GM21447 (cell line): Measurements from ENCODE around the gene OR1D2.
"Not testable (repeated sequence)": the region's sequence is repeated elsewhere in the genome, so short reads cannot be mapped to it uniquely, and the experiment has no call there.

Experiments
- ATAC-seq: cut with Tn5 transposase; IDR thresholded peaks from one replicate; pipeline ENCODE4 v1.9.1; 2021; ENCODE audit not compliant: unreplicated experiment

Gene OR1D2, protein sequence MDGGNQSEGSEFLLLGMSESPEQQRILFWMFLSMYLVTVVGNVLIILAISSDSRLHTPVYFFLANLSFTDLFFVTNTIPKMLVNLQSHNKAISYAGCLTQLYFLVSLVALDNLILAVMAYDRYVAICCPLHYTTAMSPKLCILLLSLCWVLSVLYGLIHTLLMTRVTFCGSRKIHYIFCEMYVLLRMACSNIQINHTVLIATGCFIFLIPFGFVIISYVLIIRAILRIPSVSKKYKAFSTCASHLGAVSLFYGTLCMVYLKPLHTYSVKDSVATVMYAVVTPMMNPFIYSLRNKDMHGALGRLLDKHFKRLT

DNA sequence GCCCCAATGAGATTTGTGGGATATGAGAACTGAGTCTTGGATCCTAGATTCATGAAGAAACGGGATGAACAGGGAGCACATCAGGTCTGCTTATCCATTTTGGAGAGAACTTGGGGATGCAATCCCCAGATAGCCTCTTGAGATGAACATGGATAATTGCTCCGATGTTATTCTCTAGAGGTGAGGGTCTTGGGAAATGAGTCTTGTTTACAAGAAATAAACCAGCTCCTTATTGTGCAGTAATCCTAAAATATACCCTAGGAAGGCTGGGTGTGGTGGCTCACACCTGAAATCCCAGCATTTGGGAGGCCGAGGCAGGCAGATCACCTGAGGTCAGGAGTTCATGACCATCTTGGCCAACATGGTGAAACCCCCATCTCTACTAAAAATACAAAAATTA, at the start of gene OR1D2:
Gene OR1D2 (minus strand): TSS at position 101 of the 400 bp plus-strand sequence. CDS start 11,426 bp downstream, outside the sequence.
- ATAC-seq: no peak

DNA sequence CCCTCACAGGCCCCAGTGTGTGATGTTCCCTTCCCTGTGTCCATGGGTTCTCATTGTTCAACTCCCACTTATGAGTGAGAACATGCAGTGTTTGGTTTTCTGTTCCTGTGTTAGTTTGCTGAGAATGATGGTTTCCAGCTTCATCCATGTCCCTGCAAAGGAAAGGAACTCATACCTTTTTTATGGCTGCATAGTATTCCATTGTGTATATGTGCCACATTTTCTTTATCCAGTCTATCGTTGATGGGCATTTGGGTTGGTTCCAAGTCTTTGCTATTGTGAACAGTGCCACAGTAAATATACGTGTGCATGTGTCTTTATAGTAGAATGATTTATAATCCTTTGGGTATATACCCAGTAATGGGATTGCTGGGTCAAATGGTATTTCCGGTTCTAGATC, 33.3 kb upstream of the OR1D2 start:
- ATAC-seq: not testable (repeated sequence)

DNA sequence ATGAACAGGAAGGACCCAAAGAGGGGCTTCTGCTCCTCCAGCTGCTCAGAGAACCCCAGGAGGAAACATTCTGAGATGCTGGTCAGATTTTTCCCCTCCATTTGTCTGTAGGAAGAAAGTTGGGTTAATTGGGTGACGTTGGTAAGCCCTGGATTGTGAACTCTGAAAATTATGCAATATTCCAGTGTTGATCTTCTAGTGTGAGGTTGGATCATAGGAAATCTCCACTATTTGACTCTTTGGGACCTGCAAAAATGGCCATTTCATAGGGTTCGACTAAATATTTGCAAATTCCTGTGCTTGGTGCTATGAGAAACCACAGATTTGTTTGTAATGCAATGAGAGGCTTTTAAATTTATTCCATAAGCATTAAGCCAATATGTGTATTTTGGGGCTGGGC, 23.2 kb upstream of the OR1D2 start, which contains the start of gene OR1G1:
Gene OR1G1 (minus strand): TSS at position 101 of the 400 bp plus-strand sequence. CDS start 0 bp downstream, at position 101.
- ATAC-seq: no peak

DNA sequence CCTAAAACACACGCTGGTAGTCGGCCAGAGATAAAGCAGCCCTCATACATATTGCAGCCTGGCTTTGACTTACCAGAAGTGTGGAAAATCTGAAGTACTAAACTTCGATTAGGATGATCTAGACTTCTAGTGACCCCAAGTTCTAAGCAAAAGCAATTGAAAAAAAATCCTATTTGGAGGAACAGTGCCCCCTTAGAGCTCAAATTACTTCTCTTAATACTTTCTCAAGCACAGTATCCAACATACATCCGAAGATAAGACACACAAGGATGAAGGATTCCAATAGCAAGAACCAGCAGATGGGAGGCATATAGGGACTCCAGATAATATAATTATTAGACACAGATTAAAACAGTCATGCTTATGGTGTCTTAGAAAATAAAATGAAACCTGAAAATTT, 30.4 kb downstream of the OR1D2 start:
- not testable (repeated sequence) for ATAC-seq

DNA sequence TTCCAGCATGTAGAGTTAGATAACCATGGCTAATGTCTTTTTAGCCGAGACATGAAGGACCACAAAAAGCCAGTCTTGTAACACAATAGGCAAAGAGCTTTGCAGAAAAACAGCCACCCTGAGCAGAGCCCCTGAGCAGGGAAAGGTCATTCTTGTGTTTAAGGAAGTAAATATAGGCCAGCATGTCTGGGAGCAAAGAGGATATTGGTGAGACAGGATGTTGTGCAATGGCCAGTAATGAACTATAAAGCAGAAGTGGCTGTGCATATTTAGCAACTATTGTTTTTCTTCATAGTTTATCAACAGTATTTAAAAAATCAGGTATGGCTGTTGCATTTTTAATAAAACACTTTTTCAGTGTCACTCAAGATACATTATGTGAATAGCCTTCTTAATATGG, 39.0 kb downstream of the OR1D2 start:
- ATAC-seq: not testable (repeated sequence)

DNA sequence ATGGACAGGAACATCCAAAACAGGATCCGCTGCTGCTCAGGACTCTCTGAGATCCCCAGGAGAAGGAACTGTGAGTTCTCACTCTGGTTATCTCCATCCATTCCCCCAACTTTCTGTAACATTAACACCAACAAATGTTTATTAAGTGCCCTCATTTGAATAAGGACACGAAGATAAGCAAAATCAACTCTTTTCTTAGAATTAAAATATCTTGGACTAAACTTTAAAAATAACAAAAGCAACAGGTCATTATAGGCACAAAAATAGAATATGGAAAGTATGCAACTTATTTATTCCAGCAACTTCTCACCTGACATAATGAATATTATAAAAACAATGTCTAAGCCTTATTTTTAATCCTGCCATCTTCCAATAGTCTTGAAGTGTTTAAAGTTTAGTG, 40.7 kb downstream of the OR1D2 start, which contains the start of gene OR1D5:
Gene OR1D5 (minus strand): TSS at position 101 of the 400 bp plus-strand sequence. CDS start 0 bp downstream, at position 101.
- ATAC-seq: not testable (repeated sequence)

DNA sequence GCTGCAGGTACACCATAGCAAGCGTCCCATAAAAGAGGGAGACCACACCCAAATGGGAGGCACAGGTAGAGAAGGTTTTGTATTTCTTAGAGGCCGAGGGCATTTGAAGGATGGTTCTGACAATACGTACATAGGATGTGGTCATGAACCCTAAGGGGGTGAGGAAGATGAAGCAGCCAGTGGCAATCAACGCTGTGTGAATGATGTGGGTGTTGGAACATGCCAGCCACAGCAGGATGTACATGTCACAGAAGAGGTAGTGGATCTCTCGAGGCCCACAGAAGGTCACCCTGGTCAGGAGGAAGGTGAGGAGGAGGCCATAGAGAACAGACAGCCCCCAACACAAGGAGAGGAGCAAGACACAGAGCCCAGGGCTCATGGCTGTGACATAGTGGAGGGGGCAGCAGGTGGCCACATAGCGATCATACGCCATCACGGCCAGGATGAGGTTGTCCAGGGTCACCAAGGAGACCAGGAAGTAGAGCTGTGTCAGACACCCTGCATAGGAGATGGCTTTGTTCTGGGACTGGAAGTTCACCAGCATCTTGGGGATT, 41.3 kb downstream of the OR1D2 start:
- ATAC-seq: not testable (repeated sequence)

DNA sequence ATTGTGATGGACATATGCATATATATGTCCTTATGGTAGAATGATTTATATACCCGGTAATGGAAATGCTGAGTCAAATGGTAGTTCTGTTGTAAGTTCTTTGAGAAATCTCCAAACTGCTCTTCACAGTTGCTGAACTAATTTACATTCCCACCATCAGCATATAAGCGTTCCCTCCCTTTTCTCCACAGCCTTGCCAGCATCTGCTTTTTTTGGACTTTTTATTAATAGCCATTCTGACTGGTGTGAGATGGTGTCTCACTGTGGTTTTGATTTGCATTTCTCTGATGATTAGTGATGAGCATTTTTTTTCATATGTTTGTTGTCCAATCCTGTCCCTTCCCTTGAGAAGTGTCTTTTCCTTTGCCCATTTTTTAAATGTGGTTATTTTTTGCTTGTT, 49.4 kb downstream of the OR1D2 start:
- ATAC-seq: not testable (repeated sequence)

DNA sequence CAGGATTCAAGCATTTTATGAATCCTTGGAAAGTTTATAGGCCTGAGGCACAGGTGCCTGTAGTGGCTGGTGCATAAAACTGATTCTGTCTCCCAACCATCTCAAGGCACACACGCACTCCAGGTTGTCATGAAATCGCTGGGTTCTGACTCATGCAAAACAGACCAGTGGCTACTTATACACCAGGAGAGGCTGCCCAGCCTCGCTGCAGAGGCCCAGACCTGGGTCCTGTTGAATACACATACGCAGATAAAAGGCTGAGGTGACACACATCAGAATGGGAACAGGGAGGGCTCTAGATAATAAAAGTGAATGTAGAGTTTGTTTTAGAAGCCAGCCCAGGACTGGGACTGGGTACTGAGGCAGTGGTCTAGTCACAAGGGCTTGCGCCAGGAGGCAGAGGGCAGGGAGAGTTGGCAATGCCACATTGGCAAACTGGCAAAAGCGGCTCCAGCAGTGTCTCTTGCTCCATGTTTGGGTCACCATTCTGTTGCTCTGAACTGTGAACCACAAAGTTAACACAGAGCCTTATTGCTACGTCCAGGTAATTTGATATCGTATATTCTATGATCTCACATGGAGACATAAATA, 54.4 kb downstream of the OR1D2 start:
- no peak for ATAC-seq

DNA sequence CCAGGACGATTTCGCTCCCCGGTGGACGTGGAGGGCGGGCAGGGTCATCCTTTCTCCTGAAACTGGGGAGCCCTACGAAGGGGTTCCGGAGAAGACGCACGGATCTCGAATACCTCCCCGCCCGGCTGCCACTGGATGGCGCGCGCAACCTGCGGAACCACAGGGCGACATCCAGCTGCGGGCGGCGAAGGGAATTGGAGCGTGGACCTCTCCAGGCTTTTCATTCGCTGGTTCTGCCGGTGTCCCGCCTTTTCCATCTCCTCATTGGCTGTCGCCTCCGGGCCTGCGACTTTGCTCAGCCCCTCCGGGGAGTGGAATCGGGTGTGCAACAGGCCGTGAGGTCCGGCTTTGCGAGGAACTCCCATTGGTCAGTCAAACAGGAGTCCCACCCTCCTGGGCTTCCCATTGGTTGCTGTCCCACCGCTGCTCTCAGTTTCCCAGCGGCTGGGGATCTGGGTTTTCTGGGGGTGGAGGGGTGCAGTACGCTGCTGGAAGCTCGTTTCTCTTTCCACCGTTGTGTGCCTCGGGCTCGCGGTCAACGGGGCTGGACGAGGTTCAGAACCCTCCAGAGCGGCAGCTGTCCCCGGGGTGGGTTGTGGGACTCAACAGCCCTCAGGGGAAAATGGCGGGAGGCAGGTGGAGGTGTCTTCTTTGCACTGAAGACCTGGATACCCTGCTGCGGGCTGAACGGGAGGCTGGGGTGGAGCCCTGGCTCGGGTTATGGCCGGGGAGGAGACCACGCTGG, 55.3 kb downstream of the OR1D2 start:
- peak; percentile 93 for ATAC-seq

DNA sequence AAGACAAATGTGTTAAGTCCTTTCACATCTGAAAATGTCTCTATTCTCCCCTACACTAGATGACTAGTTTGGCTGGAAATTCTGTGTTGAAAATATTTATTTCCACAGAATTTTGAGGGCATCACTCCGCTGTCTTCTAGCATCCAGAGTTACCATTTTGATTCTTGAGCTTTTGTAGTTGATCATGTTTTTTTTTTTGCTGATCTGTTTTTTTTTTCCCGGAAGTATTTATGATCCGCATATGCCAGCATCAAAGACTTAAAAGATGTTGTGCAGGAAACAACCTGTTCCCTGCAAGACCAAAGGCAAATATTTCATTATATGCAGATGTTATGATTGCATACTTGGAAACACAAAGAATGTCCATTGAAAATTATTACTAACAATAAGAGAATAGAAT, 57.5 kb downstream of the OR1D2 start:
- ATAC-seq: no peak

DNA sequence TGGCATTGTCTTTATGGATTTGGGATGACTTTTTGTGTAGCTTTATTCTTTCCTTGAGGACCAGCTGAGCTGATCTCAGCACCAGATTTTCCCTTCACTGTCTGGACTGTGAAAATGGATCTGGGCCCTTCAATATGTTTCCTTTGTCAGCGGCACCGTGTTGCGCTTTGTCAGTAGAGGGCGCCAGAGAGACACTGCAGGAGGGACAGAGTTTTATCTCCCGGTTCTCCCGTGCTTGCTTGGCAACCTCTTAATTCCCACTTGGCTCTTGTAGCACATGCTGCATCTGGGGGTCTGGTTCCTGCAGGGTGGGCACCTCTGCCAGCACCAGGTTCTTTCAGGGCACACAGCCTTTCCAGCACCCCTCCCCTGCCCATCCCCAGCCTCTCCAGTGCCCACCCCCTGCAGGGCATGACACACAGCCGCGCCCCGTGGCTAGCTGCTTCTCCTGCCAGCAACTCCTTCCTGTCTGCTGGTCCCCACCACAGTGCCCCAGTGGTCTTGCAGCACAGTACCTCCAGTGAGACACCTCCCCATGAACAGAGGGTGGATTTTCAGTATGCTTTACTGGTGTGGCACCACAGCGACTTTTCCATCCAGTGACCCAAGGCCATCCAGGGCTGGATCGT, 60.4 kb downstream of the OR1D2 start:
- ATAC-seq: no peak

DNA sequence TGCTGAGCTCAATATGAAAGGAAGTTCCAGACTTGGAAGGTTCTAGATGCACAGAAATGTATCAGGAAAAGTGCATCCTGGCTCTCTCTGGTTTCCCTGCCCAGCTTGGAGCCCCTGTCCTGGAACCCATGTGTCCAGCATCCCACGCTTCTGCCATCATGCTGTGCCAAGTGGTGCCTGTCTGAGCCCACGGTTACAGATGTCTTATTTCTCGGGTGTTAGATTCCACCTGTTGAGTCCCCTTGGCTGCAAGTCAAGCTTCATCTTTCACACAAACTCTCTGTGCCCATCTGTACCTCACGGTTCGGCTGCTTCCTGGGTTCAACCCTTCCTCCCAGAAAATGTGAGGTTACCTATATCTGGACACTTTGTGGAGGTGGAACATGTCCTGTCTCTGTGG, 63.3 kb downstream of the OR1D2 start:
- ATAC-seq: no peak

DNA sequence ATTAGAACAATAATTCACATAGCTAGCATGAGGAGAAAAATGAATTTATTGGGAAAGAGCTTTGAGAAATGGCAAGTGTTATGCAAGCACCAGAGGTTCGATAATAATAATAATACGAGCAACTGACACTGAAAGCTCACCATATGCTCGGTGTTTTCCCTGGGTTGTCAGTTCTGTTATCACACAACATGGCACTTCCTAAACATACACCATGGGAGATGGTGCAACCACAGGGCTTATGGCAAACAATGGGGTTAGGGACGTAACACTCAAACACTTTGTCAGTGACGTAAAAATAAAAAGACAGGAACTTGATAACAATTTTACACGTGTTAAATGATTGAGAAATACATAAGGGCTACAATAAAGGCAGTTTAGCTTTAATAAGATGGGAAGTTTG, 64.5 kb downstream of the OR1D2 start:
- no peak for ATAC-seq

DNA sequence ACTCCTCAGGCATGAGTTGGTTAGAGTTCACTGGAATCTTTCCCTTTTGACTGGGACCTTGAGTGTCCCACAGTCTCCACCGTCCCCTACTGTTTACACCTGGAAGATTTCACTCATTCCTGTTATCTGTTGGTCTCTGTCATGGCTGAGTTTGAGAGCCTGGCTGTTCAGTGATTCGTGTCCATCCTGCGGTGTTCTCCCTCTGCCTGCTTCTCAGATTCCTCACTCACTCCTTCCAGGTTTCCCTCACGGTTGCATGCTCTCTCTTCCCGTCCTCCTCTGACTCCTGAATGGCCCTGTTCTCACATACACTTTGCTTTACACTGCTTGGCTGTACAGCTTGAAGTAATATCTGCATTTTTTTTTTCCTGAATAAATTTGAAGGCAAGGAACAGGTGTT, 65.3 kb downstream of the OR1D2 start:
- ATAC-seq: no peak
